SK-MEL-5 (cell line): ENCODE measurements around the gene SLC38A10. TPM values are rescaled to one million over a fixed set of nuclear protein-coding genes. Genes with fewer than 3 reads are reported as not detected.
A peak's percentile ranks its signal among the peaks of the same experiment; 100 is the strongest.

Experiments used
- DNase-seq: peaks from one replicate; pipeline ENCODE4 v3.0.0-alpha.2; 2016; ENCODE audit warnings: low read depth, low spot score
- in situ Hi-C: cut with HindIII; loops from 2 replicates; pipeline ENCODE4 v1.10.0; 2016; ENCODE audit warnings: low sequenced_read_pairs, high pct_unique_total_duplicates, low pct_unique_long_range_greater_than_20kb
- total RNA-seq: library from RNA; depleted of rRNA; stranded (reverse); fragments of >200 nt; shearing (Covaris generic); gene quantifications from 2 replicates; pipeline ENCODE4 v1.2.3, GENCODE V29; 2014

The SLC38A10 gene
- total RNA-seq, 1 experiment from 2014 or later, result 189 TPM

DNA sequence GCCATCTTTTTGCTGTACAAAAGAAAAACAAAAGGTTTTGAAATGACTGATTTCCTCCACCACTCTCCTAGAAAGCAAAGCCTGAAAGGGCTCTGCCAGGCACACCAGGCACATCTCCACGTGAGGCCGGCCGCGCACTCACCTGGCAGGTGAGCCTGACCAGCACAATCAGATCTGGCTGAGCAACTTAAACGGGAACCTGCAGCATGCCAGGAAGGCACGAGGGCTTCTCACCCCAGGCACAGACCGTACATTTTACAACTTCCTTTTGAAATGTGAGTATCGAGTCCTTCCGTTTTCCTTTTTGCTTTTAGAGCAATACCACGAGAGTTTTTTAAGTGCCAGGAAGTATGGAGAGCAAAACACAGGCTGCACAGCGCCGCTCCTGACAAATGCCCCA lies 22.5 kb downstream of the SLC38A10 start:
- in situ Hi-C loops, result no loop called here
- no peak for DNase-seq

DNA sequence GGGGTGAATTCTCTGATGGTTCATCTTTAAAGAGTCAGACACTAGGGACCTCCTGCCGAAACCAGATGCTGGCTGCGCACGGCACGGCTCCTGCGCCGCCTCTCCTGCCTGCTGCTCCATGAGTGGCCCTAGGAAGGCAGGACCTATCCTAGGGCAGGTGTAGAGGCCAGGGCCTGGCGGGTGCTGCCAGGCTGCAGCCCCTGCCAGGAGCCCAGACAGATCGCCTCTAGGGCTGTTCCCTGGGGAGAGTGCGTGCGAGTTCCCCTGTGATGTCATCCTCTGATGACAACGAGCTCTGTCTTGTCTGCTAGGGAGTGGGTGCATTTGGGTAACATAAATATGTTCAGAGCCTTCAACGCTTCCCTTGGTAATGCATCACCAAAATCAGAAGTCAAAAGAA lies 23.9 kb downstream of the SLC38A10 start:
- DNase-seq, result no peak
- in situ Hi-C loops, result no loop called here

DNA sequence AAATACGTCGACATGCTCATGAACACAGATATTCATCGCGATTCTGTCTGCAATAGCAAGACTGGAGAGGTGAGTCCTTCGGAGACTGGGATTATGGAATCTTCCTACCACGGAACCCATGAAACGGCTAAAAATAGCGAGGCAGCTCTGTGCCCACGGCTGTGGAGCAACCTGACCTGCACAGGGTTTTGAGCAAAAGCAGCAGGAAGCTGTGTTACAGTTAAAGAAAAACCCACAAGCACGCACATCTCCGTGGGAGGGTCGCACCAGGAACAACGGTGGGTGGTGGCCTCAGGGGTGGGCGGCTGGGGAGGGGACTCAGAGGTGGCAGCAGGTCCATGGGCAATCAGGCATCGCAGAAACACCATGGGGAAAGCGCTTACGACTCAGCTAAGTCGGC lies 24.8 kb downstream of the SLC38A10 start:
- DNase-seq, result no peak
- in situ Hi-C loops, result no loop called here

DNA sequence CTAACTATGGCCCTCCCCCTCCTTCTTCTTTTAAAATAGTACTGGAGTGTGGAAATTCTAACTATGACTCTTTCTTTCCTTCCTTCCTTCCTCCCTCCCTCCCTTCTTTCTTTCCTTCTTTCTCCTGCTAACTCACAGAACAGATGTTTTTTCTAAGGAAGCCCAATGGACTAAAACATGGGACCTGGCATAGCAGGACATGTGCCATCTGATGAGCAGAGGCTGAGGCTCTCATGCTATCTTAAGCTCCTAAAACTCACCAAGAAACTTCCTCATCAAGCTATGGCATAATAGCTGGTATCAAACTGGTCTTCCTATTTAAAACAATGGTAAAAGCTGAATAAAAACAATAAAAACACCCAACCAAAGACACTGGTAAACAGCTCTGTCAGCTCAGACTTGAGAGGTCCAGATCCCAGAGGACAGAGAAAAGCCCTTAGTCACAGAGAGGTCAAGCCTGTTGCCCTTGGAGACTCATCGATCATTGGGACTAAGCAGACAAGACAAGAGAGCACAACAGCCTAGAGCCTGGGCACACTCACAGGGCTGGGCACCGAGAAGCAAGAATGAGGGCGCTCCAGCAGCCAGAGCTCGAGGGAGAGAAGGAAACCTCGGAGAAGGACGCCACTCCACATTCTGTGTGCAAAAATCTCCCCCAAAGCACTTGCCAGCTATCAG lies 27.6 kb downstream of the SLC38A10 start:
- no peak for DNase-seq
- in situ Hi-C loops, result no loop called here

DNA sequence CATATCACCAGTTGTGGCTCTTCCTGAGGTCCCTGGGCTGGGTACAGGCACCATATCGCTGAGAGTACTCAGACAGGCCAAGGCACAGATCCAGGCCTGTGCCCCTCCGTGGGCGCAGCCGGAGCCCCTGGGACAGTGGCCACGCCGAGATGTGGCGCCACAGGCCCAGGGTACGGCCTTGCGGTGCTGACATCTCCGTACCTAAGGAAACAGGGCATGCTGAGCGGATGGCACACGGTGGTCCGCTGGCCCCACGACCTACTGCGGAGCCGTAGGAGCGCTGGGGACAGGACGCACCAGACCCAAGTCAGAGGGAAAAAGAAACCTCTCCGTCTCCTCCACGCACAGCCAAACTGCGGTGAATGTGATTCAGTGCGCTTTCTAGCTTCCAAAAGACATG lies 29.5 kb downstream of the SLC38A10 start:
- in situ Hi-C loops, result no loop called here
- DNase-seq, result no peak

DNA sequence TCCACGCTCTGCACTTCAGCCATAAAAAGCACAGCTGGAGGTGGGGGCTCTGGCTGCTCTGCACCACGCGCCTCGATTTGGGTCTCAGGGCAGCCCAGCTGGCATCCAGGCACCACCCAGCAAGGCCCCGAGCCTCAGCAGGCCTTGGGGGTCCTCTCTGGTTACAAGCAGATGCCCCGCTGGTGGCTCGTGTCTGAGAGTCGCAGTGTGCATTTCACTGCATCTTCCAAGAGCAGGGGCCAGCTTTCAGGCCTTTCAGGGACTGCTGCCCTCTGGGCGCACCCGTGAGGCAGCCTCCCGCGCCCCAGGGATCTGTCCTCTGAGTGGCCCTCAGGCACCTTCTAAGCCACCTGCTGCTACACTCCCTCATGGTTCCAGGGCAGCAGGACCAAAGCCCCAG lies 30.5 kb downstream of the SLC38A10 start:
- no peak for DNase-seq
- in situ Hi-C loops, result no loop called here

DNA sequence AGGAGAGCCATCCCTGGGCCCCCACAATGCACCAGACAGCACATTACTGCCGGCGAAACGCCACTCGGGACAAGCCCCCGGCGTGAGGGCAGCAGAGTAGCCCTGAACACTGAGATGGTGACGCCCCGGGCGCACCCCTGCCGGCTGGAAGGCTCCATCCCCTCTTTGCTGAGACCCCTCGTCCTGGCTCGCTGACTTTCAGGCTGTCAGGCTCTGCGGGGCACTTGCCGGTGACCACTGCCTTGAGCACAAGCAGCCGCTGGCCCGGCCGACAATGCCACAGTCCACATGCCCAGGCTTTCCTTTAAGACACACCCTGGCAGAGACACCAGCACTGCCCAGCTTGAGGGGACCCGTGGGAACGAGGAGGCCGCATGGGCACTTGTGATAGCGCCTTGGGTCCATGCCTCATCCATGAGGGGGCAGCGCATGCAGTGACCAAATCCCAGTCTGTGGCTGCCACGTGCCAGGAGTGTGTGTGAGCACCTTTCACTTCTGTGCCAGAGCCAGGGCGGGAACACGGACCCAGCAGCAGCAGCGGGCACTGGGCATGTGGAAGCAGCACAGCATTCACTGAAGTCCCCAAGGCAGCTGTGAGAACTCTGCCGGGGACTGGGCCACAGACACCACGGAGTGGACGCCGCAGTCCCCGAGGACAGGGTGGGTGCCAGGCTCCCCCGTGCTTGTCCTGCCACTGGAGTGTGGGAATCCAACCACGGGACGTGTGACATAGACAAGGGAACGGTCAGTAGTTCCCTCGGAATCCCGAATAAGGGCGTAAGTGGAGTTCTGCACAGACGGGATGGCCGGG lies 31.5 kb downstream of the SLC38A10 start:
- in situ Hi-C loops, result no loop called here
- DNase-seq, result no peak

DNA sequence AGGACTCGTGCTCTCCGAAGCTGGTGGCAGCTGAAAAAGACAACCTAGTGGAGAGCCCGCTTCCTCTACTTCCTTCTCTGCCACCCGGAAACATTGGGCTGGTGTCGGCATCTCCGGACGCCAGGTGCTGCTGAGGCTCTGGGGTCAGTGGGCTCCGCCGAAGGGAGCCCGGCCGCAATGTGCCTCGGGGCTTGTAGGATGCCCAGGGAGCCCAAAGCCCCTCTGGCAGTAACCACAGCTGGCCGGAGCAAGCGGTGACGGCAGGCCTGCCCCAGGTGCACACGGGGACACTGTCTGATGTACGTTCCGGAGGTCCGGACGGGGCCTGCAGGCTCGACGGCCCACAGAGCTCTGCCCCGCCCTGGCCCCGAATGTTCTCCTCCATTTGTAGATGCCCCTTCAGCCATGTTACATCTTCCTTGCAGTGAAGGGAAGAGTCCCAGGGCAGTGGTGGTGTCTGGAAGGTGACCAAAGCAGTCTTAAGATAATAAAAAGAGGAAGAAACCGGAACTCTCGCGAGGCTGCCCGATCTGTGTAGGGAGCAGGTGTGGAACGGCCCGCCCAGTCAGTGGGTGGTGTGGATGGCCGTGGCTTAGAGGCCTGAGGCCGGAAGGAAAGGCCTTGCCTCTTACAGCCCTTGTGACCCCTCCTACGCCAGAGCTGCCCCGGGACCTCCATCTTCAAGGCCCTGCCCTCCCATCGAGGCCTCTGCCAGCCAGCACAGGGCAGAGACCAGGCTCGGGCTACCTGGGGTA lies 33.3 kb downstream of the SLC38A10 start:
- DNase-seq, result no peak
- in situ Hi-C loops, result no loop called here

DNA sequence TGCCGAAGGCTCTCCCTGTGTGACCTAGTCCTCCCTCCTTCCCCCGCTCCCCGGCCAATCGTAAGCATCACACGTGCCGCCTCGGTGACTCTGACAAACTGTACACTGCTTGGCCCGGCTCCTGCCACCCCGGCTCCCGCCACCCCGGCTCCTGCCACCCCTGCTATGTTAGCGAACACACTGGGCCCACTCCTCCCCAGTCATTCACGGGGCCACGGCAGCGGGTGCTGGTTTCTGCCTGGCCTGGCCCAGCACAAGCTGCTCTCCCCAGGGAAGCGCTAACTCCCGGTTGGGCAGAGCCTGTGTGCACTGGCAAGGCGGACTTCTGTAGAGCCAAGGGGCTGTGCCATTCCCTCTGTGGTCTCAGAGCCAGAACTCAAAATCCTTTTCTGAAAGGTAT lies 34.0 kb downstream of the SLC38A10 start:
- in situ Hi-C loops, result no loop called here
- no peak for DNase-seq

DNA sequence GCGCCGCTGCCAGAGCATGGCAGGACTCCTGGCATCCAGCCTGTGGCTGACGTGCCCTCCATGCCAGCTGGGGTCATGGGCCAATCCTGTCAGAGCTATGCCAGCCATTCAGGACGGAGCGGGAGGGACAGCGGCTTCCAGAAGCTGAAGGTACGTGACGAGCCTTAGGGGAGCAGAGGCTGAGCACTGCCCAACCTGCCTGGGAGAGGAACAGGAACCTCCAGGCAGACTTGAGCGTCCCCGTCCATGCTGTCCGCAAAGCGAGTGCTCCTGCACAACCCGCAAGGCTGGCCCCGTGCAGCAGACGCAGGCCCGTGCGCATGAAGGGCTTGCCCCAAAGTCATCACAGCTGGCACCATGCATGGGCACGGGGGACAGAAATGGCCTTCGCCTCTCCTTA lies 34.5 kb downstream of the SLC38A10 start:
- in situ Hi-C loops, result no loop called here

DNA sequence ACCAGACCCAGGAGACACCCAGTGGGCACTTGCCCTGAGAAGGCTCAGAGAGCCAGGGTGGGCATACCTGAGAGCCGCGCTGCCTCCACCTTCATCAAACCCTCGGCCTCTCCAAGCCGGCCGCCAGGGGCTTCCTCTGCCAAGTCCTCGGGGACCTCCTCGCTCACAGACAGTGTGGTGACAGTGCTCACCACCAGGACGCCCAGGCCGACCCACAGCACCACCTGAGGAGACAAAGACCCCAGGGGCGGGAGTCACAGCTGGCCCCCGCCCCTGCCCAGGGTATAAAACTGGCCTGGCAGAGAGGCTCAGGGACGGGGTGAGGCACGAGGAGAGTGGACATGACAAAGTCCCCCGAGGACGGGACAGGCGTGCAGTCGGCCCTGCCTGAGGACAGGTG lies 34.9 kb downstream of the SLC38A10 start:
- in situ Hi-C loops, result no loop called here
- no peak for DNase-seq

More for the DNA sequence above, 34.5 kb downstream of the SLC38A10 start:
- no peak for DNase-seq

DNA sequence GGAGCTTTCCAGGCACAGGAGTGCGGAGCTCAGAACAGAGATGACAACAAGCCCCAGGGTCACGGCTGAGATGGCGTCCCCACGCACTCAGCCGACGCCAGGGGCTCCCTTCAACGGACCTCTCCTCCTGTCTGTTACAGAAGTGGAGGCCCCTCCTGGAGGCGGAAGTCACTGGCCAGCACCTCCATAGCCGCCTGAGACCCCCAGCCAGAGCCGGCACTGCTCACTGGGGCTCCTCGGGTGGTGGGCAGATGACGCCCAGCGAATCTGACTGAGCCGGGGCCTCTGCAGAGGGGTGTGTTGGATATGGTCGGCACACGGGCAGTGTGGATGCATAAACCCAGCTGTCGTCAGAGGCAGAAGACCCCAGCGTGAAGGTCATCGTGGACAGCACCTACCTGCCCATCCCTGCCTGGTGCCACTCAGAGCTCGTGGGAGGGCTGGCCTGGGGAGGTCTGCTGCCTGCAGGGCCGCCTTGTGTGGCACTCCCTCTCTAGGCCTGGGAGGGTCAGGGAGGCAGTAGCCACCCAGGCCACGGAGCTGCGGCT lies 36.0 kb downstream of the SLC38A10 start:
- no peak for DNase-seq
- in situ Hi-C loops, result no loop called here

DNA sequence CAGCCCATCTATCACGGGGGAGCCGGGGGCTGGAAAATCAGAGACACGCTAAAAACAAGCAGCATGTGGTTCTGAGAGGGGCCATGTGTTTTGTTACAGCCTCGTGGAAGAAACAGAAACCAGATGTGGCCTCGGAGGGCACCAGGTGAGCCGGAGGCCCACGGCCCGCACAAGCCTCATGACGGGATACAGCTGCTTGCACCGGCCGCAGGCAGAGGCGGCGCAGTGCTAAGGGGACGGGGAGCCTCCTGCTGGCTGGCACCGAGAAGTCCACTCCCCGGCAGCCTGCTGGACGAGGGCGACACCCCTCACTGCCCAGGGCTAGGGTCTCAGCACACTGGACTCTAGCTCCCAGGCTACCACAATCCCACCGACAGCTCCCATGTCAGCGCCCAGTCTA lies 36.8 kb downstream of the SLC38A10 start:
- in situ Hi-C loops, result no loop called here
- no peak for DNase-seq

DNA sequence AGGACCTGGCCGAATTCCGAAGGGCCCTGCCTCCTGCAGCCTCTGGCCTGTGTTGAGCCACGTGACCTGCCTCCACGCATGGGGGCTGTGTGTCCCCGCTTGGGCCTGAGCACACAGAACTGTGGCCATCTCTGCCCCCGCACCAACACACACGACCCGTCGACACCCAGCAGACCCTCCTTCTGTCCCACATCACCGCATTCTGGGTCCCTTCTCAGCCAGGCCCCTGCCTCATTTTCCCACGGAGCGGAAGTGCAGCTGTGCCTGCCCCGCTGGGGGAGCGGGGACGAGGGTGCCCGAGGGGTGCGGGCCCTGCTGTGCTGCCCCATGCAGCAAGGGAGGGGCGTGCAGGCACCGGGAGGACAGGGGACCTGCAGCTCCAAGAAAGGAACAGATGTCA lies 37.6 kb downstream of the SLC38A10 start:
- in situ Hi-C loops, result no loop called here
- no peak for DNase-seq

DNA sequence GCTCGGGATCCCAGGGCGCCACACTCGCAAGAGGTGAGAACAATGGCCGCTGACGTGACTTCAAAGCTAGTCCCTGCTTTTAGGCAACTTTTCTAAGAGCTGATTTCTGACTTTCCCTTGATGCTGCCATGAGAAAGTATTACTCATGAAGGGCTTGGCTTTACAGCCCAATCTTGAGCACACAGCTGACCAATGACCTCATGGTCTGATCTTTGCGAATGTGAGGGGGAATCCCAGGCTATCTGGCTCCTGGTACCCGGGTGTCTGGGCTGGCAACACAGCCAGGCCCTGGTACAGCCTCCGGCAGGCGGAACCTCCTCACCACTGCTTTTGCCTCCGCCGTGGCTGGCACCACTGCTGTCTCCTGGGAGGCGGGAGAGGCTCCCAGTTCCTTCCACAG lies 38.5 kb downstream of the SLC38A10 start:
- no peak for DNase-seq

DNA sequence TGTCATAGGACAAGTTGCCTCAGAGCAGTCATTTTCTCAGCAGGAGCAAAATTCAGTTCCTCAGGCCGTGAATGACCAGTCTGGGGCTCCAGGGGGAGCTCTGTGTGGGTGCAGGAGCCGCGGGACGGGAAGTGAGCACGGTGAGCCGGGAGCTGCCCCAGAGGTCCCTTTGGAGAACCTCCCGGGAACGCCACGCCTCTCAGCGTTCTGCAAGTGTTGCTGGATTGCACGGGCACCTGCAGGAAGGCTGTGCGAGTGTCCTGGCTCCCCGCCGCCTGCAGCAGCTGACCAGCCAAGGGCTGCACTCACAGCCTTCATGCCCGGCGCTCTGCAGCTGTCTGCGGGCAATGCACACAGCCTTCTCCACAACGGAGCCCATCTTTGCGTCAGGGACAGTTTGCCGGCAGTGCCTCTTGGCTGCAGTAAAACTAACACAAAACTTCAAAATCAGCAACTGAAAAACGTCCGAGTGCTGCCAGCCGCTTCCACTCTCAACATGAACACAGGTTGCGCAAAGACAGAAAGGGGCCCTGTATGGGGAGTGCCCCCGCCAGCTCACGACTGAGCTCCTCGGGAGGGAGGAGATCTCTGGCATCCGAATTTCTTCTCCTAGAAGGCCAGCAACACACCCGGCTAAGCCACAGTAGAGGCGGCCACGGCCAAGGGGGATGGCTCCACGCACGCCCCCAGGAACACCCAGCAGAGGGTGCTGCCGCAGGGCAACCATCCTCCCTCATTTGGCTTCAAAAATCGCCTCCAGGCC lies 40.0 kb downstream of the SLC38A10 start:
- DNase-seq, result peak; percentile 72
- in situ Hi-C loops, result no loop called here

More for the DNA sequence above, 38.5 kb downstream of the SLC38A10 start:
- in situ Hi-C loops, result no loop called here

DNA sequence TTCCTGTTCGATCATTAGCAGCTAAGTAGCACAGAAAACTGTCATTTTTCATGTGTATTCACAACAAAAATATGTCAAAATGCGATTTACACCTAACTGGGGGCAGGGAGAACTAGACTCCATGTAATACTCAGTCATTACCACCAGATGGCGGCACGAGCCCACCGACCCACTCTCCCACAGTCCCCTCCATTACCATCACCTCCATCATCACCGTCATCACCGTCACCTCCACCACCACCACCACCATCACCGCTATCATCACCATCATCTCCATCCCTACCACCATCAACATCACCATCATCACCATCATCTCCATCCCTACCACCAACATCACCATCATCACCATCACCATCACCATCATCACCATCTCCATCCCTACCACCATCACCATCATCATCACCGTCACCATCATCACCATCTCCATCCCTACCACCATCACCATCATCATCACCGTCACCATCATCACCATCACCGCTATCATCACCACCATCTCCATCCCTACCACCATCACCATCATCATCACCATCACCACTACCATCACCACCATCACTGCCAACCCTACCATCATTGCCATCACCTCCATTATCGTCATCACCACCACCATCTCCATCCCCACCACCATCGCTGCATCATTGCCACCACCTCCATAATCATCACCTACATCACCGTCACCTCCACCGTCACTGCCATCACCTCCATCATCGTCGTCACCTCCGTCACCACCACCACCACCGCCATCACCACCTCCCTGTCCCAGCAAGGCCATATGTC lies 41.6 kb downstream of the SLC38A10 start:
- in situ Hi-C loops, result no loop called here

More for the DNA sequence above, 41.6 kb downstream of the SLC38A10 start:
- peak; percentile 75 for DNase-seq
